HG02571 (cell line): ENCODE results near the gene PWWP2B.

Experiments used
- ATAC-seq: cut with Tn5 transposase; IDR thresholded peaks from one replicate; pipeline ENCODE4 v1.9.1; 2021; ENCODE audit warnings: mild to moderate bottlenecking, moderate library complexity; ENCODE audit not compliant: unreplicated experiment

The PWWP2B gene

DNA sequence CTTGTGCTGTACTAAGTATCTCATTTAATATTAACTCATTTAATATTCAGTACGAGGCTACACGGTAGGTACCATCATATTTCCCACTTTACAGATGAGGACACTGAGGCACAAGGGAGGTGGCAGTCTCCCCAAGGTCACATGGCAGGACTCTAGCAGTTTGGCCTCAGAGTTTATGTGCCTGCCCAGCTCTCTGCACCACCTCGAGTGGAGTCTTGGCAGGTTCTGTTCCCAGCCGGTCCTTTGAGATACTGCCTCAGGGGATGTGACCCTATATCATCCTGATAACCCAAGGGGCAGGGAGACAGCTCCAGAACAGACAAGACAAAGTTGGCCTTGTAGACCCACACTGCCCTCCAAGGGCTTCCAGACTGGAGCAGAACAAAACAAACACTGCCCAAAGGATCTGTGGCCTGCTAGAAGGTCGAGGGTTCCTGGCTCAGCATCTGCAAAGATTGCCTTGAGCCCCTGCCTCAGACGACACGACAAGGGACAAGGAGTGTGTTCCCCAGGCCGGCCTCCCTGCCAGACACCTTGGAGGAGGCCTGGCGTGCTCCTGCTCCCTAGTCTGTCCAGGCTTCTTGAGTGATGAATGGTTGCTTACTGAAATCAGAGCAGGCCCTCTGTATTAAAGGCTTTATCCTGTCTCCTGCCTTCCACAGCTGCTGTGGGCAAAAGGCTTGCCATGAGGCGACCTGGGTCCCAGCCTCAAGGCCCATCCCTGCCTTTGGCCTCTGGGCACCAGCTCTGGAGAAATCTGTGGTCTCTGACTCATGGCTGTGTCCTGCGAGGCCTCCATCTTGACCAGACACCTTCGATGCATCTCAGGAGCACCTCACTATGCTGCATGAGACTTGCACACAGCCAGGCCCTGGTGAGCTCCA lies 3.9 kb upstream of the PWWP2B start:
- ATAC-seq: no peak

DNA sequence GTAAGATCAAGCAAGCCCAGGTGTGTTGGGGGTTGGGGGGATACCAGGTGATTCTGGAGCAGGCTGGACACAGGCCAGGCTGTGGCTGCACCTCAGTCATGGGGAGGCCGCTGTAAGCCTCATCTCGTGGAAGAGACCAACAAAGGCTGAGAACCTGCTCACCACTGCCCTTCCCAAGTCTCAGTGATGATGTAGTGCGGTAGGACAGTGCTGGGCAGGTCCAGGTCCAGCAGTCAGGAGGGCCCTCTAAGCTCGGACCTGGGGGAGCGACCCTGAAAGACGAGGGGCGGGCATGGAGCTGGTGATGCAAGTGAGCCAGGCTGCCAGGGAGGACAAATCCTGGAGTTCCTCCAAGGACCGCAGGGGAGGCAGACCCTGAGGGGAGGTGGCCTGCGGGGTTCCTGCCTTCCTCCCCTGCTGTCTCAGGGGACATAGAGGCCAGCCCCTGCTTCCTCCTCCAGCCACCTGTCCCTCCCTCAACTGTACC lies 3.3 kb upstream of the PWWP2B start:
- no peak for ATAC-seq

DNA sequence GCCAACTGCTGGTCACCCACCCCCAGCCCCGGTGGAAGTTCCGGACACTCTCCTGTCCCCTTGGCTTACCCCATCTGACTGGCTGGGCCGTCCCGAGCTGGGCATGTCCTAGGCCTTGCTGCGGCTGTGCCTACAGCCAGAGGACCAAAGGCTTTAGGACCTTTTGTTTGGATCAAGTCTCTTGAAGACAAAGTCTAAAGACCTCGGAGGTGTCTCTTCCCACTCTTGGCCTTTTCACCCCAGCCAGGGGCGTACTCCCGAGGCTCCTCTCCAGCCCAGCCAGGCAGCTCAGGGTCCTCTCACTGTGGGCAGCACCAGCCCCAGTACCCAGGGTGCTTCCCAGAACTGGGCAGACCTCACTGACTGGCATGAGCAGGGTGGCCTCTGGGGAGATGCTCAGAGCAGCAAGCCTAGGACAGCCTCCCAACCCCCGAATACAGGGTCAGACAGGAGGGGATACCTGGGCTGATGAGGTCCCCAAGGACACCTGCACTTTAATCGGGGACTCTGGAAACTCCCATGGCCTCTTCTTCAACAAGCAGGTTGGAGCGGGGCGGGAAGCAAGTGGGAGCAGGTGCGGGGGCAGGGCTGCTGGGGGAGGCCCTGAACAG lies 2.7 kb upstream of the PWWP2B start:
- no peak for ATAC-seq

DNA sequence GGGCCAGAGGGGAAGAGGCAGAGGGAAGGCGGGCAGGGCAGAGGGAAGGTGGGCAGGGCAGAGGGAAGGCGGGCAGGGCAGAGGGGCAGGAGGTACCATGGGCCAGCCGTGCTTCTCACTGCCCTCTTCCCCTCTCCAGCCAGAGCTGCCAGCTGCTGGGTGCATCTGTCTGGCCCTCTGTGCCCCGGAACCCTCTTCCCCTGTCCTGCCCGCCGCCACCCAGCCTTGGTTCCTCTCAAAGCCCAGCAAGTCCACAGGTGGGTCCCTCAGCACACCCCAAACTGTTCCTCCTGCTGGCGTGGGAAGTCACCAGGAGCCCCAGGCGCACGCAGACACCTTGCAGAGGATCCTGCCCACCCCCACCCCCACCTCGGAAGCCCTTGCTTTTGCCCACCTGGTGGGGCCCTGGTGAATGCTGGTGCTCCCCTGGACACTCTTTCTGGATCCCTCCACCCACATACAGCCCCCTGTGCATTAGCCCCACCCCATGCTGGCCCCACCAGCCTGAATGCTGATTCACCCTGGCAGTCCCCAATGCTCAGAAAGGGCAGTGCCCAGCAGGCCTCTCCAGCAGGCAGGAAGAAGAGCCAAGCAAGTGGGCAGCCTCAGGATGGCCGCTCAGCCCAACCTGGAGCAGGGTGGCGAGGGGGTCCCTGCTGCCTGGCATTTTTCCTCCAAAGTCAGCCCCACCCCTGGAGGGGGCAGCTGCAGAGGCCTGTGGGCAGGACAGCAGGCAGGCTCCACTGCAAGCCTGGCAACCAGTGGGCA lies 1.9 kb upstream of the PWWP2B start:
- ATAC-seq: no peak

DNA sequence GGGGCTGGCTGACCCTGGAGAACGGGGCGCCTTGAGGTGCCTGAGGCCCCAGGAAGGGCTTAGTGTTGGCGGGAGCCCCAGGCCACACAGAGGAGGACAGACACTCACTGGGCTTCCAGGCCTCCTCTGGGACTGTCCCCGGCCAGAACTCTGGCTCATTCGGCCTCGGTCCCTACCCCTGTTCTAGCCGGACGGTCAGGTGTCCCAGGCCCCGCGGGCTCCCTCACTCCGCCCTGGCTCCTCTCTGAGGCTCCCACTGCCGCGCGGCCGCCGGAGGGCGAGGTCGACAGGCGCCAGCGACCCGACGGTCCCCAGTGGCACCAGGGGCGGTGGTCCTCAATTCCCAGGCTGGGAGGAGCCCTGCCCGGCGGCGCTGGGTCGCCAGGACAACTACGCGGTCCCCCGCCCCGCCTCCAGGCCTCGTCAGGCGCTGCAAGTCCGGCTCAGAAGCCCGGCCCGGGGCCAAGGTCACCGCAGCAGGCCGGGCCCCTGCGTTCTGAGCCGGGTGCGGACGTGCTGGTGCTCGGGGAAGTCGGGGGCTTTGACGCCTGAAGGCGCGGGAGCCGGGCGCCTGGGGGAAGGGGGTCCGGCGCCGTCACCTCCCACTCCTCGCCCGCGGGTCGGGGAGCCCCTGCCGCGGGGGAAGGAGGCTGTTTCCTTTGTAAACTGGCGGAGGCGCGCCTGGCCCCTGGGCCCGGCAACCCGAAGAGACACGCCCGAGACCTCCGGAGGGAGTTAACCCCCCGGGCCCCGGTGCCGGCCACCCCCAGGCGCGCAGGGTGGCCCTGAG lies 1.1 kb upstream of the PWWP2B start:
- no peak for ATAC-seq

DNA sequence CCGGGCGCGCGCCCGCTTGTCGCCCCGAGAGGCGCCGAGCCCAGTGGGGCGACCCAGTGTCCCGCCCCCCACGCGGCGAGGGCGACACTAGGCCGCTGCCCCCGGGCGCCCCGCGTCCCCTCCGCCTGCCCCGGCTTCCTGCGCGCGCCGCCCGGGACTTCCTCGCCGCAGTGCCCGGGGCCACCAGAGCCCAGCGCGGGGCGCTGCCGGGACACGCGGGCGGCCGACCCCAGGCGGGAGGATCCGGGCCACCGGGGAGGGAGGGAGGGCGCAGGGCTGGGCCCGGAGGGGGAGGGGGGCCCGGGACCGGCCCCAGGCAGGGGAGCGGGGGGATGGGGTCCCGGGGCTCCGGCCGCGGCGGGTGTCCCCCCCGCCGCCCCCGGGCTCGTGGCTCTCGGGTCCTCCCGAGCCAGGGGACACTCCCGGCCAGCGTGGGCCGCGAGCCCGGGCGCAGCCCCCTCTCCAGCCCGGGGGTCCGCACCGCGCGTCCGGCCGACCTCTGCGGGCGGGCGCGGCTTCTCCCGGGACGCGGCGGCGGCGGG lies 435 bp upstream of the PWWP2B start:
- ATAC-seq: no peak

DNA sequence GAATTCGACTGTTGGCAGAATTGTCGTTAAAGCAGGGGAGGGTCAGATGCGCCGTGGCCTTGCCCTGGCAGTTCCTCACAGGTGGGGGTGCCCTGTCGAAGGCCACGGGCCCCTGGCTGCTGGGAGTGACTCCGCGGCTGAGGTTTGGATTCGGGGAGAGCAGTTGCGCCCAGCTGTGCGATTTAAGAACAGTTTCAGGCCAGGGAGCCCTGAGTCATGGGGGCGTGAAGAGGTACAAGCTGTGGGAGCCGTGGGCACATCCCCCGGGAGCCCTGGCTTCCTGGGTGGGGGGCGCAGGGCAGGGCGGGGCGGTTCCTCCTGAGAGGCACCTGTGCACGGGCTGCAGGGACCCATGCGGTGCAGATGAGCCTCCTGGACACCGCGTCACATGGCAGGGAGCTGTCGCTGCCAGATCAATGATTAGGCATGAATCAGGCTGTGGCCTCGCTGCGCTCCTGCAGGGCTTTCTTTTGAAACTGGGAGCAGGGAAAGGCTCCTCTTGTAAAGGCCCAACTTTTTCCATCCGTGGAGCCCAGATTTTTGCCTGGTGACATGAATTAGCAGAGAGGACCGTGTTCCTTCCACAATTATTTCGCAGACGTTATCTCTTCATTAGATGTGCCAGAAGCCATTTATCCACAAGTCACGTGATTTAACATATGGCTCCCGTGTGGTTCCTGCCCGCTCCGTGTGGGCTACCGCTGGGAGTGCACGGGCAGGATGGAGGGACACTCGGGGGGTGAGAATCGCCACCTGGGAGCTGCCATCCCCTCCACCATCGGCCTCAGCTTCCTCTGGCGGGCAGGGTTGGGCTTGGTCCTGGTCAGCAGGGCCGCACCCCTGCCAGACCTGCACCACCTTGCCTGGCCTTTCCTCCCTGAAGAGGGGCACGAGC lies 918 bp downstream of the PWWP2B start:
- ATAC-seq: peak; percentile 34

DNA sequence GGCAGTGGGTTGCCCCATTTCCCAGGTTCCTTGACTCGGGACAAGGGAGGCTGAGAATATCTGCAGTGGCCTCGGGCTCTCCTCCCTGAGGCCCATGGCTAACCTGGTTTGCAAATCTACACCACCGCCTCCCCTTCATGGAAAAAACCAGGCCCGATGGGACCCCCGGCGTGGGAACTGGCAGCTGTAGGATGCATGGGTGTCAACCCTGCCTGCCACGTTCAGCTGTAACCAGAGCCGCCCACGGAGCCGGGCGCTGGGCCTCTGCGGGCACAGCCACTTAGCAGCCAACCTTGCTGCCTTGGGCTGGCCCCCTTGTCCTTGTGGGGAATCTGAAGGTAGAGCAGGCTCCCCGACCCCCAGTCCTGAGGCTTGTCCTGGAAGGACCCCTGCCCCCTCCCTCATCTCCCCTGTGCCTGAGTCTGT lies 1.6 kb downstream of the PWWP2B start:
- ATAC-seq: no peak

DNA sequence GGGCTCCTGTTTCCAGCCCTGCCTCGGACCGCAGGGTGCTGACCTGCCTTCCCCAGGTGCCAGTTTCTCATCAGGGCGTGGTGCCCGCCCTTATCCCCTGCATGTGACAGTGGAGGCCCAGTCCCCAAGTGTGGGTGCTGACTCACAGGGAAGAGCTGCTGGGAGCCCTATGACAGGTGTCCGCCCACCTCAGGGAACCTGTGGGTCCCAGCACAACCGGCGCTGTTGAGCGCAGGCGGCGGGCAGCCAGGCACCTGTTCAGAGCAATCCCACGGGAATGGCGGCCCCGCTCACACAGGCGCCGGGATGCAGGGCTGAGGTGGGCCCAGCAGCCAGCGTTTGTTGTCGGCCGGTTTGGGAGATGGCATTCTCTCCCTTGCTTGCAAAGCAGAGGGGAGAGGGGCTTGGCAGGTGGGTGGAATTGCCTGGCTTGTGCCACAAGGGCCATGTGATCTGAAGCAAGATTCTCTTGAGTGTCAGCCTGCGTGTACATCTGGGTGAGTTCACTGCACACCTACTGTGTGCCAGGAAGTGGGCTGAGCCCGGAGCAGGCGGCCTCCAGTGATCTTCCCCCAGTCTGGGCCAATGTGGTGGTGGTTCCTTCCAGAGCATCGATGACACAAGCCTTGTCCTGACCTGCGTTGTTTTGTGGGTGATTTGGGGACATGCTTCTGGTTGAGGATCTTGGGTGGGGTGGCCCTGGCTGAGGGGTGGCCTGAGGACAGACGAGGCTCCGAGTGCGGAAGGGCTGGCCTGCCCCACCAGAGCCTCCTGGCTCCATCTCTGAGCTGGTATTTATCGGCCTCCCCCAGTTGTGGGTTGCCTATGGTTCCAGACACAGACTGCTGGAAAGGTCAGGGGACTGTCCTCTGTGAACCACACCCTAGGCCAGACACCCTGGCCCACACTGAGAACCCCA lies 2.4 kb downstream of the PWWP2B start:
- no peak for ATAC-seq

DNA sequence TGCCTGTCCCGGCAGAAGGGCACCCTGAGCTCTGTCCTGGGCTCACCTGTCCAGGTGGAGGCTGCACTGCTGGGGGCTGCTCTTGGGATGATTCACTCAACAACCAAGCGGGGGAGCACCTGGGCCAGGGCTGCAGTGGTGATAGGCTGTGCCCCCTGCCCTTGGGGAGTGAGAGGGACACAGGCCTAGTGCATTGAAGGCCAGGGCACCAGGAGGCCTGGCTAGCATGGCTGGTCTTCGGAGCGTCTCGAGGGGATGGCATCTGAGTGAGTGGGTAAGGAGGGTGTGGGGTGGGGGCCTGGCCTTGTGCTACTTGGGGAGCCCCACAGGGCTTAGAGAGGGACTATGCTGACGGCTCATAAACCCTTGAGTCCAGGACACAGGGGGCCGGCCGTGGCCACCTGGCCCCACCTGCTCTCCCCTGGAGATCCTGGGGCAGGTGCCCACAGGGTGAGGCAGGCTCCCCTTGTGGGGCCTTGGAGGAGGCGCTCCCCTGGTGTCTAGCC lies 3.1 kb downstream of the PWWP2B start:
- ATAC-seq: no peak

DNA sequence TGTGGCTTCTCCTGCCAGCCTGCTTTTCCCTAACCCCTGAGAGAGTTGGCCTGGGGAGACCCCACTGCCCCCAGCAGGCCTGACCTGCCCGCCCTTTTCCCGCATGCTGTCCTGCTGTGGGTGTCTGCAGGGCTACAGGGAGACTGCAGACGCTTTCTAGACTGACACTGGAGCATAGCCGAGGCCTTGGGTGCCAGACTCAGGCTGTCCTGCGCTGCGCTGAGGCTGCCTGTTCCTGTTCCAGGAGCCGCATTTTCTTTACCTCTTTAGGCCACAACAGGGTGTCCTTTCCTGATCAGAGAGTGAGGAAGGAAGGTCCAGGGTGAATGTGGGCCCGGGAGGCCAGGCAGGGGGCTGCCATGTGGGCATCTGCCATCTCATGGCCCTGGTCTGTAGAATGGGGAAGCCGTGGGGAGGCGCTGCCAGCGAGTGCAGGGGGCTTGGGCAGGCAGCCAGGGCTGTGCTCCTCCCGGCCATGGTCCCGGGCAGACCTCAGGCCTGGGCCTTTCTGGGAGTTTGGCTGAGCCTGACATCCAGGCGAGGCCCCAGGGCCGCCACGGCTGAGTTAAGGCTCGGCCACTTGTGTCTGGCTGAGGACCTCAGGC lies 3.6 kb downstream of the PWWP2B start:
- ATAC-seq: no peak

DNA sequence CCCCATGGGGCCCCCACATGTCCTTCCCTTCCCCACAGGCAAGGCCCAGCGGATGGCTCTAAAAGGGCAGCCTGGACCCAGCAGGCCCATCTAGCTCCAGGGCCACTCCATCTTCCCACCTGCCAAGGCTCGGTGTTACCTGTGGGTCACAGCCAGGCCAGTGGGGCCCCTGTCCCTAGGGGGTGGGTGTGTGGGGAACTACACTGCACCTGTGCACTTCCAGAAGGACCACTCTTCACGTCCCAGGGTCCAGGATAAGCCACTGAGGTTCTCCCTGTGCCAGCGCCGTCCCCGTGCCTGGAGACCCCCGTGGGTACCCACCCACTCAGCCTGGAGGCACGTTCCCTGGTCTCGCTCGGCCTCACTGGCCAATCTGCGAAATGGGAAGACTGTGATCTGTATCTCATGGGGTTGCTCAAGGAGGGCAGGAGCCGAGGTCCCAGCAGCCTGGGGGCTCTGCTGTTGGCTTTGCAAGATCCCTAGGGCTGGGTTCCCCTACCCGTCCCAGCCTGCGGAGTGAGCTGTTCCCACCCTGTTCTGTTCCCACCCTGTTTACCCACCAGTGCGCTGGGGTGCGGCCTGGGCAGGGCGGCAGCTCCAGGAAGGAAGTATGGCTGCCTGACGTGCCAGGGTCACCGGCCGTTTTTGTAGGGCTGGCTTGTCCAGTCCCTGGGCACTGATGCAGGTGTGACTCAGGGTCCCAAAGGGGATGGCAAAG lies 4.6 kb downstream of the PWWP2B start:
- ATAC-seq: no peak

DNA sequence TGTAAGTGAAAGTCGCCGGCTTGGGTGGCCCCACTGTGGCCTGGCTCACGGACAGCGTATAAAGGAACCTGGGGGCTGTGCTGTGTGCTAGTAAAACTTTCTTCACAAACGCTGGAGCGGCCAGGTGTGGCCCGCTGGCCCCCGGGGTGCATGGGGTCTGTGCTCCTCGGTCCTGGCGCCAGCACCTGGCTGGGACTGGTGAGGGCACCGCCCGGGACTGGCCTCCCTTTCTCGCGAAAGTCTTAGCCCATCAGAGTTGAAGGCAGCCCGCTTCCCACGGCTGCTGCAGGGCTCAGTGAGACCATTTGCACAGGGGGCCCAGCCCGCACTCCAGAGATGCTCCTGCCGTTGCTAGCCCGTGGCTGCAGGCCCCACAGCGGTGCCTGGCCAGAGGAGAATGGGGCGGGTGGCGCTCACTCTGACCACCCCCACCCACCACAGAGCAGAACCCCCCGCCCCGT lies 5.8 kb downstream of the PWWP2B start:
- no peak for ATAC-seq

DNA sequence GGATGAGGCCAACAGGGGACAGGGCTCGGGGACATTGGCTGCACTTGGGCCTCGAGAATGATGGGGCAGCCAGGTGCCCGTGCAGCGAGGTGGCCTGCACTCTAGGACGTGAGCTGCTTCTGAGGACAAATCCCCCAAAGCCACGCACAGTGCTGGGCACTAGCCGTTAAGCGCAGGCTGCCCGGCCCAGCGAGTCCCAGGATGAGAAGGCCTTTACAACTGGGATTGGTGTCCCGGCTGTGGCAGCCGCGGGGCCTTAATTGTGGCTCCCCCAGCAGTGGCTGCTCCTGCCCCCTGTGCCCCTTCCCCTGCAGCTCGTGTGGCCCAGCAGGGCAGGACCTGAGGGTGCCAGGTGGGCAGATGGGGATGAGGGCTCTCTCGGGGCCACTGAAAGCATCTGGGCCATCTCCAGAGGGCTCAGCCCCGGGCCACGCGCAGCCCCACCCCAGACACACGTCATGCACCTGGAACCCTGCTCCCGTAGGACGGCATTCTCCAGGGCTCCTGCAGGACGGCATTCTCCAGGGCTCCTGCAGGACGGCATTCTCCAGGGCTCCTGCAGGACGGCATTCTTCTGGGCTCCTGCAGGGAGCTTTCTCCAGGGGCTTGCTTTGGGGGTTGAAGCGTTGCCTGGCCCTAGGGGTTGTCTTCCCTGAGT lies 6.6 kb downstream of the PWWP2B start:
- no peak for ATAC-seq

DNA sequence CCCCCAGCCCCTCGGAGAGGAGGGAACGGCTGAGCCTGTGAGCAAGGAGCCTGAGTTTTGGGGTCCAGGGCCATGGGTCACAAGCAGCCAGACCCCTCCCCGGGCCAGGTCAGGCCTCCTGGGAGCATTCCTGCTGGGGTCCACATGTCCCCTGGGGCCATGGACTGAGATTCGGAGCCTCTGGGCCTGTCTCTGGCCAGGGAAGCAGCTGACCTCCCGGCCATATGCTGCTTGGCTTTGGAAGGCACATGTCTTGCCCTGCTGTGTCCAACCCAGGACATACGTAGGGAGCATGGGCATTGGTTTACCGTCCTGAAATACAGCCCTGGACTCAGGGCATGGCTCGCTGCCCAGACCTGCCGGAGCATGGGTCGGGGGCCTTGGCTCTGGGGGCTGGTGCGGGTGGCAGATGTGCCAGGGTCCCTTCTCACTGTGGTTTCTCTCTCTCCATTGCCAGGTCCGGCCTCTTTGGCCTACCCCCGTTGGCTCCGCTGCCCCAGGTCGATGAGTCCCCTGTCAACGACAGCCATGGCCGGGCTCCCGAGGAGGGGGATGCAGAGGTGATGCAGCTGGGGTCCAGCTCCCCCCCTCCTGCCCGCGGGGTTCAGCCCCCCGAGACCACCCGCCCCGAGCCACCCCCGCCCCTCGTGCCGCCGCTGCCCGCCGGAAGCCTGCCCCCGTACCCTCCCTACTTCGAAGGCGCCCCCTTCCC lies 7.3 kb downstream of the PWWP2B start:
- no peak for ATAC-seq

DNA sequence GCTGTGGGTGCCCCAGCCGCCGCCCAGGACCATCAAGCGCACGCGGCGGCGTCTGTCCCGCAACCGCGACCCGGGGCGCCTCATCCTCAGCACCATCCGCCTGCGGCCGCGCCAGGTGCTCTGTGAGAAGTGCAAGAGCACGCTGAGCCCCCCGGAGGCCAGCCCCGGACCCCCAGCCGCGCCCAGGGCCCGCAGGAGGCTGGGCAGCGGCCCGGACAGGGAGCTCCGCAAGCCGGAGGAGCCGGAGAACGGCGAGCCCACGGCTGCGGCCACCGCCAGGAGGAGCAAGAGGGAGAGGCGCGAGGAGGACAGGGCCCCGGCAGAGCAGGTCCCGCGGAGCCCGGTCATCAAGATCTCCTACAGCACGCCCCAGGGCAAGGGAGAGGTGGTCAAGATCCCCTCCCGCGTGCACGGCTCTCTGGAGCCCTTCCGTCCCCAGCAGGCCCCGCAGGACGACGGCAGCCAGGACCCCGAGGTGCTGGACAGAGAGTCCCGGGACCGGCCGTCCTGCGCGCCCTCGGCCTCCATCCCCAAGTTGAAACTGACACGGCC lies 8.0 kb downstream of the PWWP2B start:
- ATAC-seq: no peak
